Measurements from ENCODE around the gene SLC39A10.

DNA sequence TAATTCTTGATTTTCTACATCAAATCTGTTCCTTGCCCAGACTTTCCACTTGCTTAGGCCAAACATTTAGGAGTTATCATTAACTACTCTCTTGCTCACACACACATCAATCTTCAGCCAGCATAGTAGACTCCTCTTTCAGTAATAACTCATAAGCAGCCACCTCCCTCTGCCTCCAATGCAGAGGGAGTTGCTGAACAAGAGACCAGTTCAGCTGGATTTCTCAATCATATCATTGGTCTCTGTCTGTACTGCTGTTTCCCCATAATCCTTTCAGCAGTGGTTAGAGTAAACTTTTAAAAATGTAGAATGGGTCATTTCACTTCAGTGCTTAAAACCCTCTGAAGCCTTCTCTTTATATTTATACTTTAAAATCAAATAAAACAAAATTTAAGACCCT, 112.9 kb downstream of the SLC39A10 start:
- TF ChIP-seq, protein P1, sequence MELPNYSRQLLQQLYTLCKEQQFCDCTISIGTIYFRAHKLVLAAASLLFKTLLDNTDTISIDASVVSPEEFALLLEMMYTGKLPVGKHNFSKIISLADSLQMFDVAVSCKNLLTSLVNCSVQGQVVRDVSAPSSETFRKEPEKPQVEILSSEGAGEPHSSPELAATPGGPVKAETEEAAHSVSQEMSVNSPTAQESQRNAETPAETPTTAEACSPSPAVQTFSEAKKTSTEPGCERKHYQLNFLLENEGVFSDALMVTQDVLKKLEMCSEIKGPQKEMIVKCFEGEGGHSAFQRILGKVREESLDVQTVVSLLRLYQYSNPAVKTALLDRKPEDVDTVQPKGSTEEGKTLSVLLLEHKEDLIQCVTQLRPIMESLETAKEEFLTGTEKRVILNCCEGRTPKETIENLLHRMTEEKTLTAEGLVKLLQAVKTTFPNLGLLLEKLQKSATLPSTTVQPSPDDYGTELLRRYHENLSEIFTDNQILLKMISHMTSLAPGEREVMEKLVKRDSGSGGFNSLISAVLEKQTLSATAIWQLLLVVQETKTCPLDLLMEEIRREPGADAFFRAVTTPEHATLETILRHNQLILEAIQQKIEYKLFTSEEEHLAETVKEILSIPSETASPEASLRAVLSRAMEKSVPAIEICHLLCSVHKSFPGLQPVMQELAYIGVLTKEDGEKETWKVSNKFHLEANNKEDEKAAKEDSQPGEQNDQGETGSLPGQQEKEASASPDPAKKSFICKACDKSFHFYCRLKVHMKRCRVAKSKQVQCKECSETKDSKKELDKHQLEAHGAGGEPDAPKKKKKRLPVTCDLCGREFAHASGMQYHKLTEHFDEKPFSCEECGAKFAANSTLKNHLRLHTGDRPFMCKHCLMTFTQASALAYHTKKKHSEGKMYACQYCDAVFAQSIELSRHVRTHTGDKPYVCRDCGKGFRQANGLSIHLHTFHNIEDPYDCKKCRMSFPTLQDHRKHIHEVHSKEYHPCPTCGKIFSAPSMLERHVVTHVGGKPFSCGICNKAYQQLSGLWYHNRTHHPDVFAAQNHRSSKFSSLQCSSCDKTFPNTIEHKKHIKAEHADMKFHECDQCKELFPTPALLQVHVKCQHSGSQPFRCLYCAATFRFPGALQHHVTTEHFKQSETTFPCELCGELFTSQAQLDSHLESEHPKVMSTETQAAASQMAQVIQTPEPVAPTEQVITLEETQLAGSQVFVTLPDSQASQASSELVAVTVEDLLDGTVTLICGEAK (IDR thresholded peaks at IDR 0.05; ENCODE audit: borderline replicate concordance) = no peak
- no peak for TF ChIP-seq POLR2AphosphoS2 (IDR thresholded peaks at IDR 0.05; ENCODE audit: low read depth, low read length)
- TF ChIP-seq, protein P2, sequence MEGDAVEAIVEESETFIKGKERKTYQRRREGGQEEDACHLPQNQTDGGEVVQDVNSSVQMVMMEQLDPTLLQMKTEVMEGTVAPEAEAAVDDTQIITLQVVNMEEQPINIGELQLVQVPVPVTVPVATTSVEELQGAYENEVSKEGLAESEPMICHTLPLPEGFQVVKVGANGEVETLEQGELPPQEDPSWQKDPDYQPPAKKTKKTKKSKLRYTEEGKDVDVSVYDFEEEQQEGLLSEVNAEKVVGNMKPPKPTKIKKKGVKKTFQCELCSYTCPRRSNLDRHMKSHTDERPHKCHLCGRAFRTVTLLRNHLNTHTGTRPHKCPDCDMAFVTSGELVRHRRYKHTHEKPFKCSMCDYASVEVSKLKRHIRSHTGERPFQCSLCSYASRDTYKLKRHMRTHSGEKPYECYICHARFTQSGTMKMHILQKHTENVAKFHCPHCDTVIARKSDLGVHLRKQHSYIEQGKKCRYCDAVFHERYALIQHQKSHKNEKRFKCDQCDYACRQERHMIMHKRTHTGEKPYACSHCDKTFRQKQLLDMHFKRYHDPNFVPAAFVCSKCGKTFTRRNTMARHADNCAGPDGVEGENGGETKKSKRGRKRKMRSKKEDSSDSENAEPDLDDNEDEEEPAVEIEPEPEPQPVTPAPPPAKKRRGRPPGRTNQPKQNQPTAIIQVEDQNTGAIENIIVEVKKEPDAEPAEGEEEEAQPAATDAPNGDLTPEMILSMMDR (IDR thresholded peaks at IDR 0.05 in 2 of 3, conservative IDR thresholded peaks at IDR 0.05 in 1 of 3; ENCODE audit: control insufficient read depth in 2 of 3, extremely low read depth in 1 of 3, insufficient read depth in 1 of 3, low read depth in 3 of 3, low read length in 3 of 3) = no peak
- TF ChIP-seq ZZZ3 (IDR thresholded peaks at IDR 0.05; ENCODE audit: control insufficient read depth, insufficient read length, low read depth) = no peak
- TF ChIP-seq, protein P3, sequence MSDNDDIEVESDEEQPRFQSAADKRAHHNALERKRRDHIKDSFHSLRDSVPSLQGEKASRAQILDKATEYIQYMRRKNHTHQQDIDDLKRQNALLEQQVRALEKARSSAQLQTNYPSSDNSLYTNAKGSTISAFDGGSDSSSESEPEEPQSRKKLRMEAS (IDR thresholded peaks at IDR 0.05; ENCODE audit: low read depth, low read length) = no peak
- no peak for TF ChIP-seq POLR2AphosphoS5 (IDR thresholded peaks at IDR 0.05; ENCODE audit: low read length)
- no peak for TF ChIP-seq CHD1 (IDR thresholded peaks at IDR 0.05; ENCODE audit: low read depth, low read length)
- no peak for TF ChIP-seq MYC (IDR thresholded peaks at IDR 0.05; ENCODE audit: insufficient read depth, insufficient read length, insufficient replicate concordance, low read length, severe bottlenecking)

Measured in GM12878 (cell line).